GM23248 (cell line): ENCODE measurements around the gene MPND.

Source experiments
- EZH2 ChIP-seq: fragments of 200-600 bp; sonication (generic); IDR thresholded peaks from 2 replicates; pipeline ENCODE4 v1.6.1; 2018; ENCODE audit warnings: antibody characterized with exemption, mild to moderate bottlenecking; ENCODE audit not compliant: insufficient read depth, poor library complexity, severe bottlenecking
- EZH2phosphoT487 ChIP-seq: fragments of 200-600 bp; sonication (generic); IDR thresholded peaks from 2 replicates; pipeline ENCODE4 v1.6.1; 2018; ENCODE audit warnings: antibody characterized with exemption, moderate library complexity, mild to moderate bottlenecking, low read depth; ENCODE audit not compliant: insufficient read depth

- TF ChIP-seq EZH2 (no peak), EZH2phosphoT487 (no peak)
Measured at GRCh38 chr19:4363571-4364304, 20.4 kb downstream of the MPND start.
